ENCODE measurements around the gene IGSF23. TPM values are rescaled to one million over a fixed set of nuclear protein-coding genes. Genes with fewer than 3 reads are reported as not detected.

The IGSF23 gene
- total RNA-seq, 4 donors from 2014 or later: not detected

DNA sequence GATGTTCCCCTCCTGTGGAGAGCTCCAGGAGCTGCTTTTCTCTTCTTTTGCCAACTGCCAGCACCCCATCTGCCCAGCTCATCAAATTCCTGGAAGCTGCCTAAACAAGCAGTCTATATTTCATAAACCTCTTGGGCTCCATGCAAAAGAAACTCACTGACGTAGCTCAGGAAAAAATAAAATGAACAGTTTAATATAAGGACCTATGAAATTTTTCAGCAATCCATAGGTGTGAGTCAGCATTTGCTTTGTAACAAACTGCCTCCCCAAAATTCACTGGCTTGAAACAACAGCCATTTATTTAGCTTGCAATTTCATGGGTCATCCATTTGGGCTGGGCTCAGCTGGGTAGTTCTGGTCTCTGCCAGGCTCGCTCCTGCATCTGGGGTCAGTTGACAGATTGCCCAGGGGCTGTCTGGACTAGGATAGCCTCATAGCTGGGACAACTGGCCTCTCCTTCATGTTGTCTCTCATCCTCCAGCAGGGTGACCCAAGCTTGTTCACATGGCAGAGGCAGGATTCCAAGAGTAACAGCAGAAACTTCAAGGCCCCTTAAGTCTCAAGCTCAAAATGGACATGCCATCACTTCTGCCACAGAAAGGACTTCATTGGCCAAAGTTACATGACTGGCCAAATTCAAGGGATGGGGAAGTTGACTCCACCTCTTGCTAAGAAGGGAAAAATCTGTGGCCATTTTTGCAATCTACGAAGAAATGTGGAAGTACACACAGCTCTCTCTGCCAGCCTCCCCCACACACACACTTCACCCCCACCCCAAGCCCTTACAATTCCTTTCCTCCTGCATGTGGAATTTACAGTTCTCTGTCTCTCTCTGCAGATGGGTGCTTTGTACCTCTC lies 22.4 kb downstream of the IGSF23 start:
- DNase-seq (ENCODE audit: low spot score) (no peak), ATAC-seq (ENCODE audit: low FRiP score) (peak; percentile 70)
- TF ChIP-seq, protein P1, sequence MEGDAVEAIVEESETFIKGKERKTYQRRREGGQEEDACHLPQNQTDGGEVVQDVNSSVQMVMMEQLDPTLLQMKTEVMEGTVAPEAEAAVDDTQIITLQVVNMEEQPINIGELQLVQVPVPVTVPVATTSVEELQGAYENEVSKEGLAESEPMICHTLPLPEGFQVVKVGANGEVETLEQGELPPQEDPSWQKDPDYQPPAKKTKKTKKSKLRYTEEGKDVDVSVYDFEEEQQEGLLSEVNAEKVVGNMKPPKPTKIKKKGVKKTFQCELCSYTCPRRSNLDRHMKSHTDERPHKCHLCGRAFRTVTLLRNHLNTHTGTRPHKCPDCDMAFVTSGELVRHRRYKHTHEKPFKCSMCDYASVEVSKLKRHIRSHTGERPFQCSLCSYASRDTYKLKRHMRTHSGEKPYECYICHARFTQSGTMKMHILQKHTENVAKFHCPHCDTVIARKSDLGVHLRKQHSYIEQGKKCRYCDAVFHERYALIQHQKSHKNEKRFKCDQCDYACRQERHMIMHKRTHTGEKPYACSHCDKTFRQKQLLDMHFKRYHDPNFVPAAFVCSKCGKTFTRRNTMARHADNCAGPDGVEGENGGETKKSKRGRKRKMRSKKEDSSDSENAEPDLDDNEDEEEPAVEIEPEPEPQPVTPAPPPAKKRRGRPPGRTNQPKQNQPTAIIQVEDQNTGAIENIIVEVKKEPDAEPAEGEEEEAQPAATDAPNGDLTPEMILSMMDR (IDR thresholded peaks at IDR 0.05): no peak

DNA sequence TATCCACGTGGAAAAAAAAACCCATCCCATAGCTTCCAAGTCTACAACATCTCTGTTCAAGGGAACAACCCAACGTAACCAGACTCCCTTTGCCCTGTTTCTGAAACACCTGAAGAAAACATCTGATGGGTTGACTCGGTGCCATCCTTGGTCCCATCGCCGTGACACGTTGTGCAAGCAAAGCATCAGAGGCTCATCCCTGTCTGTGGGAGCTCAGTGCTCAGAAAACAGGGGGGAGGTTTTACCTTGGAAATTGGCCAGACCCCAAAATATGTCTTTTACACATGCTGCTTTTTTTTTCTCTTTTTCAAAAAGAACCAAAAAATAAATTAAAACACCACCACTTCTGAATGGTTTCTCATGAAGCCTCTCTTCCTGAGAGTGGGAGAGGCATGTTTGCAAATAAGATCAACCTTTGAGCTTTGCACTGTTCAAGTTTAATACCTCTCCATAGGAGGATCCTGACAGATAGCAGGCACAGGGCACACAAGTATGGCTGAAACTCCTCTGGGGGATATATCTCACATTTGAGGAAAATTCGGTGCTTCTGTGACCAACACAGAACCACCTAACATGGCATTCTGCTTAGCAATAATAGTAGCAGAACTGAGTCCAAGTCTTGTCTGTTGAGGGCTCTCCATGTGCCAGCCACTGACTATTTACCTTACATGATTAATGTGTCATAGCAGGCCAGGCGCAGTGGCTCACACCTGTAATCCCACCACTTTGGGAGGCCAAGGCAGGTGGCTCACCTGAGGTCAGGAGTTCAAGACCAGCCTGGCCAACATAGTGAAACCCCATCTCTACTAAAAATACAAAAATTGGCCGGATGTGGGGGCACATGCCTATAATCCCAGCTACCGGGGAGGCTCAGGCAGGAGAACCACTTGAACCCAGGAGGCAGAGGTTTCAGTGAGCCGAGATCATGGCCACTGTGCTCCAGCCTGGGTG lies 23.4 kb downstream of the IGSF23 start:
- ATAC-seq (ENCODE audit: low FRiP score): no peak
- TF ChIP-seq, protein P1 (IDR thresholded peaks at IDR 0.05): no peak
- DNase-seq (ENCODE audit: low spot score): no peak

DNA sequence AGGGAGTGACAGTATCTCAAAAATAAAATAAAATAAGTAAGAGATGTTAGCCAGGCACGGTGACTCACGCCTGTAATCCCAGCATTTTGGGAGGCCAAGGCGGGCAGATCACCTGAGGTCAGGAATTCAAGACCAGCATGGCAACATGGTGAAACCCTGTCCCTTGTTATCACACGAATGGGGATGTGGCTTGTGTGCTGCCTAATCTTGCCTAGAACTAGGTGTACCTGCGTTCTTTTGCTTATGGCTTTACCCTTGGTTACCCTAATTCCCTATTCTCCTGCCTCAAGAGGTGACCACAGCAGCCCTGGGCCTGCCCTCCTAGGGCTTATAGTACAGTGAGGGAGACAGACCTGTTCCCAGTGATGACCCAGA lies 24.0 kb downstream of the IGSF23 start:
- DNase-seq (ENCODE audit: low spot score) (no peak), ATAC-seq (ENCODE audit: low FRiP score) (no peak)
- TF ChIP-seq, protein P1 (IDR thresholded peaks at IDR 0.05): no peak

DNA sequence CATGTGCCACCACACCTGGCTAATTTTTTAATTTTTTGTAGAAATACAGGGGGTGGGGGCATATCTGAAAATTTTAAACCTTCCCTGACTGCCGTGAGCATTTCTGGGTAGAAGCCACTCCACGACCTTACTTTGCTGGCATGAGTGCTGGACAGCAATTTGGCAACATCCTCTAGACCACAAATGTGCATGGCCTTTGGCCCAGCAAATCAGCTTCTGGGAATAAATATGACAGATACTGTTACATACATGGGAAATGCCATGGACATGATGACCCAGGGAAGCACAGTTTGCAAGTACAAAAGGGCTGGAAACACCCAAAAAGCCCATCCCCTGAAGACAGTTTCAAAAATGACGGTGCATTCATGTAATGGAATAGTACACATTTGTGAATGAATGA lies 27.2 kb downstream of the IGSF23 start:
- DNase-seq (ENCODE audit: low spot score): no peak
- ATAC-seq (ENCODE audit: low FRiP score): no peak
- TF ChIP-seq, protein P1 (IDR thresholded peaks at IDR 0.05): no peak

DNA sequence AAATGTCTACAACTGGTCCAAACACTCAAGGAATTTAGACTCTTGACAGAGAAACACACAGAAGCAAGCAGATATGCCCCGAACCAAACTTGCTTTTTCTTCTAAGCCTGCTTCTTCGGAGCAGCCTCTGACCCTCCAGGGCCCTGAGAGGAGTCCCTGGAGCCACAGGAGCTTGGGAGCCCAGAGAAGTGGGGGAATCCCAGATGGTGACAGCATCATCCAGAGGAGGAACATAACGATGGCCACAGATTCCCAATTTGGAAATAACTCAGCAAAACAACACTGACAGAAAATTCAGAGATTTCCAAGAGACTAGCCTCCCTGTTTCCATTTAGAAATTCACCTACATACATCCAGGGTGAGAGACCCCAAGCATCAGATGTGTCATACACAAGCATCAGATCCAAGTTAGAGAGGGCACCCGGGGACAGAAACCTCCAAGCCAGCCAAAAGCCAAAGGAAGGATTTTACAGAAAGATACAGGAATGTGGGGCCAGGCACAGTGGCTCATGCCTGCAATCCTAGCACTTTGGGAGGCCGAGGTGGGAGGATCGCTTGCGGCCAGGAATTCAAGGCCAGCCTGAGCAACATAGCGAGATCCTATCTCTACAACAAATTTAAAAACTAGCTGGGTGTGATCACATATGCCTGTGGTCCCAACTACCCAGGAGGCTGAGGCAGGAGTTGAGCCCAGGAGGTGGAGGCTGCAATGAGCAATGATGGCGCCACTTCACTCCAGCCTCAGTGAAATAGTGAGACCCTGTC lies 28.3 kb downstream of the IGSF23 start:
- no peak for ATAC-seq (ENCODE audit: low FRiP score)
- TF ChIP-seq, protein P1 (IDR thresholded peaks at IDR 0.05): no peak
- no peak for DNase-seq (ENCODE audit: low spot score)

DNA sequence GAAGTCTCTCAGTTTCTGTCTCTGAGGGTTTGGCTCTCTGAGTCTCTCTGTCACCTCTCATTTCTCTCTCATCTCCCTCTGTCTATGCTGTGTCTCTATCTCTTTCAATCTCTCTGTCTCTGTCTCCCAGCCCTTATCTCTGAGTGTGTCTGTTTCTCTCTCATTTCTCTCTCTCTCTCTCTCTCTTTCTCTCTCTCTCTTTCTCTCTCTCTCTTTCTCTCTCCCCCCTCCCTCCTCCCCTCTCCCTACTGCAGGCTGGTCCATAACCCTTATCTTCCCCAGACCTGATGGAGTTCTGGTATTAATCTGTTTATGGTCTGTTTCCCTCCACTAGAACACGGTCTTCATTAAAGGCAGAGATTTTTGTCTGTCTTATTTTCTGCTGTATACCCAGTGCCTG lies 29.0 kb downstream of the IGSF23 start:
- no peak for ATAC-seq (ENCODE audit: low FRiP score)
- no peak for DNase-seq (ENCODE audit: low spot score)
- TF ChIP-seq, protein P1 (IDR thresholded peaks at IDR 0.05): no peak

All from omental fat pad (tissue), 4 donors.